Loucy (cell line): Measurements from ENCODE around the gene GDPD5.
A peak's percentile ranks its signal among the peaks of the same experiment; 100 is the strongest.

ENCODE experiments used
- H2AFZ ChIP-seq: fragments of 200-600 bp; sonication (generic); 2 replicates; pipeline ENCODE4 v1.6.0; 2016; ENCODE audit warnings: antibody characterized with exemption, mild to moderate bottlenecking, low read length, moderate library complexity
- H3F3A ChIP-seq: fragments of 200-600 bp; 2 replicates; pipeline ENCODE4 v1.6.0; 2016; ENCODE audit warnings: antibody characterized with exemption, low read depth, mild to moderate bottlenecking
- H3K27me3 ChIP-seq: fragments of 200-600 bp; sonication (generic); 2 replicates; pipeline ENCODE4 v1.6.1; 2014; ENCODE audit warnings: low read length, mild to moderate bottlenecking; ENCODE audit not compliant: insufficient read depth, poor library complexity, severe bottlenecking
- H3K36me3 ChIP-seq: fragments of 200-600 bp; sonication (generic); 2 replicates; pipeline ENCODE4 v1.6.1; 2016; ENCODE audit warnings: low read length; ENCODE audit not compliant: insufficient read depth
- H3K4me1 ChIP-seq: fragments of 200-600 bp; sonication (generic); 2 replicates; pipeline ENCODE4 v1.5.1; 2014; ENCODE audit warnings: low read length, mild to moderate bottlenecking; ENCODE audit not compliant: insufficient read depth, poor library complexity, severe bottlenecking
- H3K4me2 ChIP-seq: fragments of 200-600 bp; sonication (generic); 2 replicates; pipeline ENCODE4 v1.6.0; 2014; ENCODE audit warnings: antibody characterized with exemption, low read length, low read depth, mild to moderate bottlenecking; ENCODE audit not compliant: poor library complexity, severe bottlenecking
- H3K4me3 ChIP-seq: fragments of 200-600 bp; sonication (generic); 2 replicates; pipeline ENCODE4 v1.5.1; 2014; ENCODE audit warnings: low read length, mild to moderate bottlenecking, mixed read lengths; ENCODE audit not compliant: poor library complexity, severe bottlenecking
- H3K79me2 ChIP-seq: fragments of 200-600 bp; sonication (generic); 2 replicates; pipeline ENCODE4 v1.6.1; 2014; ENCODE audit warnings: low read length; ENCODE audit not compliant: insufficient read depth
- H3K9ac ChIP-seq: fragments of 200-600 bp; sonication (generic); 2 replicates; pipeline ENCODE4 v1.6.0; 2014; ENCODE audit warnings: mild to moderate bottlenecking, low read depth, low read length, moderate library complexity; ENCODE audit not compliant: poor library complexity, severe bottlenecking
- H3K9me2 ChIP-seq: fragments of 200-600 bp; sonication (generic); replicated peaks from 2 replicates; pipeline ENCODE4 v1.6.1; 2016; ENCODE audit warnings: low read depth, low read length, mixed read lengths
- H3K9me3 ChIP-seq: fragments of 200-600 bp; sonication (generic); 2 replicates; pipeline ENCODE4 v1.6.1; 2014; ENCODE audit warnings: mild to moderate bottlenecking, antibody characterized with exemption, low read length, low read depth; ENCODE audit not compliant: insufficient read depth
- H4K20me1 ChIP-seq: fragments of 200-600 bp; sonication (generic); 2 replicates; pipeline ENCODE4 v1.6.0; 2014; ENCODE audit warnings: antibody characterized with exemption, low read length, mild to moderate bottlenecking; ENCODE audit not compliant: insufficient read depth, poor library complexity, severe bottlenecking
- EZH2phosphoT487 ChIP-seq: fragments of 200-600 bp; IDR thresholded peaks from 2 replicates; pipeline ENCODE4 v1.6.1; 2018; ENCODE audit warnings: antibody characterized with exemption, mild to moderate bottlenecking, moderate library complexity, borderline replicate concordance
- TF ChIP-seq, protein P1 (sequence below): fragments of 200-600 bp; sonication (generic); conservative IDR thresholded peaks from 2 replicates; pipeline ENCODE4 v1.5.1; 2014; ENCODE audit warnings: mild to moderate bottlenecking, antibody characterized with exemption, low read length

GDPD5 gene, protein sequence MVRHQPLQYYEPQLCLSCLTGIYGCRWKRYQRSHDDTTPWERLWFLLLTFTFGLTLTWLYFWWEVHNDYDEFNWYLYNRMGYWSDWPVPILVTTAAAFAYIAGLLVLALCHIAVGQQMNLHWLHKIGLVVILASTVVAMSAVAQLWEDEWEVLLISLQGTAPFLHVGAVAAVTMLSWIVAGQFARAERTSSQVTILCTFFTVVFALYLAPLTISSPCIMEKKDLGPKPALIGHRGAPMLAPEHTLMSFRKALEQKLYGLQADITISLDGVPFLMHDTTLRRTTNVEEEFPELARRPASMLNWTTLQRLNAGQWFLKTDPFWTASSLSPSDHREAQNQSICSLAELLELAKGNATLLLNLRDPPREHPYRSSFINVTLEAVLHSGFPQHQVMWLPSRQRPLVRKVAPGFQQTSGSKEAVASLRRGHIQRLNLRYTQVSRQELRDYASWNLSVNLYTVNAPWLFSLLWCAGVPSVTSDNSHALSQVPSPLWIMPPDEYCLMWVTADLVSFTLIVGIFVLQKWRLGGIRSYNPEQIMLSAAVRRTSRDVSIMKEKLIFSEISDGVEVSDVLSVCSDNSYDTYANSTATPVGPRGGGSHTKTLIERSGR

DNA sequence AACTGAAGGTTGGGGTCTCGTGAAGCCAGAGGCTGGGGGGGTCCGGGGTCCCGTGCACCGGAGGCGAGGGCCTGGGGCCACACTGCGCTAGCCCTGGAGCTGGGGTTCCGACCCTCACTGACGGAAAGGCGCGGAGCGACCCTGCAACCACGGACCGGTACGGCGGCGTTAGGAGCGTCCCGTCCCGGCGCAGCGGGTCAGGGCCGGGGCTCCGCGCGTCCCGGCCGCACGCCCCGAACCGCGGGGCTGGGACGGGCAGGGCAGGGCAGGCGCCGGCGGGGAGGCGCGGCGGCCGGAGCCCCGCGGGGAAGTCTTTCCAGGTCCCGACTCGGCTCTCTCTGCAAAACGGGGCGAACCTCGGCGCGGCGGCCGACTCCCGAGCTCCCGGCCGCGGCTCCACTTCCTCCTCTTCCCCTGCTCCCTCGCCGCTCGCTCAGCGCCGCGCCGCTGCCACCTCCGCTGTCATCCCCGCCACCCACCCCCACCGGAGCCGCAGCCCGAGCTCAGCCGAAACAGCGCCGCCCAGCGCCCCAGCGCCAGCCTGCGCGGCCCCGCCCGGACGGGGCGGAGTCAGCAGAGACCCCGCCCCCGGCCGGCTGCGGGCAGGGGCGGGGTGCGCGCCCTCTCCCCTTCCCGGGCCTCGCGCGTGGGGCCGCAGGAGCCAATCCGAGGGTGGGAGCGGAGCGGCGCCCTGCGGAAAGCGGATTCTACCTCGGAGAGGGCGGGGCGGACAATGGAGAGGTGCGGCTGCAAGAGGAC is at the start of gene GDPD5:
TSS of gene GDPD5 (minus strand) at position 509 of the 759 bp plus-strand sequence. CDS start 48,206 bp downstream, outside the sequence.
- no peak for TF ChIP-seq EZH2phosphoT487
- TF ChIP-seq, protein P1, sequence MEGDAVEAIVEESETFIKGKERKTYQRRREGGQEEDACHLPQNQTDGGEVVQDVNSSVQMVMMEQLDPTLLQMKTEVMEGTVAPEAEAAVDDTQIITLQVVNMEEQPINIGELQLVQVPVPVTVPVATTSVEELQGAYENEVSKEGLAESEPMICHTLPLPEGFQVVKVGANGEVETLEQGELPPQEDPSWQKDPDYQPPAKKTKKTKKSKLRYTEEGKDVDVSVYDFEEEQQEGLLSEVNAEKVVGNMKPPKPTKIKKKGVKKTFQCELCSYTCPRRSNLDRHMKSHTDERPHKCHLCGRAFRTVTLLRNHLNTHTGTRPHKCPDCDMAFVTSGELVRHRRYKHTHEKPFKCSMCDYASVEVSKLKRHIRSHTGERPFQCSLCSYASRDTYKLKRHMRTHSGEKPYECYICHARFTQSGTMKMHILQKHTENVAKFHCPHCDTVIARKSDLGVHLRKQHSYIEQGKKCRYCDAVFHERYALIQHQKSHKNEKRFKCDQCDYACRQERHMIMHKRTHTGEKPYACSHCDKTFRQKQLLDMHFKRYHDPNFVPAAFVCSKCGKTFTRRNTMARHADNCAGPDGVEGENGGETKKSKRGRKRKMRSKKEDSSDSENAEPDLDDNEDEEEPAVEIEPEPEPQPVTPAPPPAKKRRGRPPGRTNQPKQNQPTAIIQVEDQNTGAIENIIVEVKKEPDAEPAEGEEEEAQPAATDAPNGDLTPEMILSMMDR: peak; percentile 47
- H3K4me2 ChIP-seq: peak within 1 kb of the TSS; percentile 91
- no peaks in the 10 kb centered on the region for H3K9me3 ChIP-seq
- no peaks in the 10 kb centered on the region for H3K9me2 ChIP-seq
- H4K20me1 ChIP-seq: no peaks in the 10 kb centered on the region
- H3F3A ChIP-seq: no peaks in the 10 kb centered on the region
- peaks cover 8% of the 10 kb centered on the region for H3K4me1 ChIP-seq
- H3K9ac ChIP-seq: peak within 1 kb of the TSS; percentile 85
- no peaks in the 10 kb centered on the region for H3K27me3 ChIP-seq
- peaks cover 5% of the 10 kb centered on the region; the same call in 1 of the 2 replicates for H3K79me2 ChIP-seq
- peak within 1 kb of the TSS; percentile 85 for H2AFZ ChIP-seq
- peak within 1 kb of the TSS; percentile 91 for H3K4me3 ChIP-seq
- H3K36me3 ChIP-seq: no peaks in the 10 kb centered on the region

DNA sequence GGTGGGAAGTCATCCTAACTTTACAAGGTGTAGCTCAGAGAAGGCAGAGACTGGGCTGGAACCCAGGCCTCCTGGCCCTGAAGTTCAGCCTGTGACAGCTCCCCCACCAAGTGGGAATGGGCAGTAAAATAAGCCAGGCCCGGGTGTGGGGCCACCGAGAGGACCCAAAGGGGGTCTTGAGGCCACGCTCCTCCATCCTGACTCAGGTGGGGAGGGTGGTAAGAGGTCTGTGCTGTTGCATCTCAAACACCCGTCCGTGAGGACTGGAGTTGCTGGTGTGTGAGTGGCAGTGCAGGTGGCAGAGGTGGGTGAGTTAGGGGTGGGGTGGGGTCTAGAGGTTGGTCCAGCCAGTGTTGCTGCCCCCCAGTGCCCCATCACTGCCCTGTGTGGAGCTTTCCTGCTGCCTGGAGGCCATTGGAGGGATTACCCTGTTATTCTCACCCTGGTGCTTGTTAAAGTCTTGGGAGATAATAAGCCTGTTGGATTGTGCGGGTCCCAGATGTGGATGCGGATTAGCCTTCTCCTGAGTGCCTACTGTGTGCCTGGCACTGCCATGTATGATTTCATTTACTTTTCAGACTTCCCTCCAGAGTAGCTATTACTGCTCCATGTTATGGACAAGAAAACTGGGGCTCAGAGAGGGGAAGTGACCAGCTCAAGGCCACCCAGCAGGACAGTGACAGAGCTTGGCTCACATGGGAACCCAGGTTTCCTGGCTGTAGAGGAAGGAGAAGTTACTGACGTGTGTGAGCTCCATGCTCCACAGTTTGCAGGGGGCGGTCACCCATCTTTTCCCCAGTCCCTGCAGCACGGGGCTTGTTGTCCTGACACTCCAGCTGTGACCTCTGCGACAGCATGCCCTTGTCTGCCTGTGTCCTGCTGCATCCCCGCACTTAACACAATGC is 49.2 kb upstream of the GDPD5 start:
- TF ChIP-seq, protein P1: 0 out of 2 replicates have a peak, but pooled peaks have one; percentile 15
- TF ChIP-seq EZH2phosphoT487: no peak
- Histone ChIP-seq H3K4me3 (no peak overlapping the region), H3F3A (no peaks in the 10 kb centered on the region), H3K9ac (no peak overlapping the region), H3K27me3 (no peaks in the 10 kb centered on the region), H4K20me1 (no peaks in the 10 kb centered on the region), H3K79me2 (no peaks in the 10 kb centered on the region), H2AFZ (no peak overlapping the region), H3K4me1 (no peaks in the 10 kb centered on the region), H3K9me3 (no peaks in the 10 kb centered on the region), H3K36me3 (no peaks in the 10 kb centered on the region), H3K4me2 (no peak overlapping the region), H3K9me2 (no peaks in the 10 kb centered on the region)

DNA sequence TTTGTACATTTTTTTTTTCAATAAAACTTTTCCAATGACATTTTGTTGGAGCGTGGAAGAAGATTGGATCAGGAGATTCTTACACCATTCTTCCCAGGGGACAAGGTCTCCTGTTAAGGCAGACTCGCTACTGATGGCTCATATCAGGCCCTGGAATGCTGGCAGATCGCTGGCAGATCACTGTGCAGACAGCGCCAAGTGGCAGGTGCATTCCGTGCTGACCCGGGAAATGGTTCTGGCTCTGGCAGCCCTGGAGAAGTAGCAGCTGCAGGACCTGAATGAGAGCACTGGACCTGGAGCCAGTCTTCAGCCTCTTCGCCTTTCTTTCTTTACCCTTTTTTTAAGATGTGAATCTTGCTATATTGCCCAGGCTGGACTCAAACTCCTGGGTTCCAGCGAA is 47.0 kb upstream of the GDPD5 start:
- H3K4me1 ChIP-seq: no peaks in the 10 kb centered on the region
- no peaks in the 10 kb centered on the region for H4K20me1 ChIP-seq
- no peaks in the 10 kb centered on the region for H3K79me2 ChIP-seq
- H2AFZ ChIP-seq: no peak overlapping the region
- no peak overlapping the region for H3K4me2 ChIP-seq
- H3K9me3 ChIP-seq: no peaks in the 10 kb centered on the region
- H3K9me2 ChIP-seq: no peaks in the 10 kb centered on the region
- H3K27me3 ChIP-seq: no peaks in the 10 kb centered on the region
- H3K36me3 ChIP-seq: no peaks in the 10 kb centered on the region
- no peak overlapping the region for H3K4me3 ChIP-seq
- H3F3A ChIP-seq: no peaks in the 10 kb centered on the region
- no peak for TF ChIP-seq EZH2phosphoT487
- TF ChIP-seq, protein P1: no peak
- no peak overlapping the region for H3K9ac ChIP-seq
